ENCODE measurements around the gene NHLRC2.
A peak's percentile ranks its signal among the peaks of the same experiment; 100 is the strongest.
"Not testable (repeated sequence)": the region's sequence is repeated elsewhere in the genome, so short reads cannot be mapped to it uniquely, and the experiment has no call there.

Gene NHLRC2

DNA sequence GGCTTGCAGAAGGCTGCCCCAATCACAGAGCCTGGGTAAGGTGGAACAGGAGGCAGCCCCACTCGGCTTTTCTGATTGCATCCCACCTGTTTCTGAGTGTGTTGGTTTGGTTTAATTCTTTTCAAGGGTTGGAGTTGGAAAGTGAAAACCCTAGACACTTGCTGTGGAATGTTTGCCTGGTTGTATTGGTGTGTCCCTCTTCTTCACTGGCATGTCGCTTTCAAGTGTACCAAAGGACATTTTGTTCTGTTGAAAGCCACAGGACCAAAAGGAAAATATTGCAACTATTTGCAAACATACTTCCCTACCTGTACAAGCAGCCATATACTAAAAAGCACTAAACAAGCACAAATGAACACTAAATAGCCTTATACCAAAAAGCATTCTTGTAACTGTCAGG is 60.5 kb downstream of the NHLRC2 start:
- DNase-seq, result no peak

DNA sequence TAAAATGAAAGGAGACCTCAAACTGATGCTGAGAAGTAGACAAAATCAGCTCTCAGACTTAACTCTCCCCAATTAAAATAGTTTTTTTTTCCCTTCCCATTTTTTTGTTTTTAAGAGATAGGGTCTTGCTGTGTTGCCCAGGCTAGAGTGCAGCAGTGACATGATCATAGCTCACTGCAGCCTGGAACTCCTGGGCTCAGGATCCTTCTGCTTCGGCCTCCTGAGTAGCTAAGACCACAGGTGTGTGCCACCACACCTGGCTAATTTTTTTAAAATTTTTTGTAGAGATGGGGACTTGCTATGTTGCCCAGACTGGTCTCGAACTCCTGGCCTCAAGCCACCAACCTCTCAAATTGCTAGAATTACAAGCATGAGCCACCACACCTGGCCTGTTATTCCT is 61.1 kb downstream of the NHLRC2 start:
- no peak for DNase-seq

DNA sequence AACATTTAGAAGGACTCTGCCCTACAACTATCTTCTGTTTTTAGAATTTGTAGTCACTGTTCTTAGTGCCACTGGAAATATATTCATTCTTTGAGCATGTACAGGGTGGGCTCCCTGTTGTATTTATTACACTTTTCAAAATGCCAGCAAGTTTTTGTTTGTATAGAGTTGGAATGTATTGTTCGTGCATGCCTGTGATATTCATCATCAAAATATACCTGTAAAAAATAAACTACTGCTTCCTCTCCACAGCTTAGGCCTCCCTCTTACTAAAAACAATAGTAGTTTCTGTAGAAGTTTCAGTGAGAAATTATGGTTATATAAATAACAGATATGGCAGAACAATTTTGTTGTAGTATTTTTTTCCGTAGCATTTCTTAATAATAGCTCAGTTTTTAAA is 61.6 kb downstream of the NHLRC2 start:
- no peak for DNase-seq

- no peak for DNase-seq
These were observed 63.2 kb downstream of the NHLRC2 start for GRCh38 chr10:113917636-113918035.

DNA sequence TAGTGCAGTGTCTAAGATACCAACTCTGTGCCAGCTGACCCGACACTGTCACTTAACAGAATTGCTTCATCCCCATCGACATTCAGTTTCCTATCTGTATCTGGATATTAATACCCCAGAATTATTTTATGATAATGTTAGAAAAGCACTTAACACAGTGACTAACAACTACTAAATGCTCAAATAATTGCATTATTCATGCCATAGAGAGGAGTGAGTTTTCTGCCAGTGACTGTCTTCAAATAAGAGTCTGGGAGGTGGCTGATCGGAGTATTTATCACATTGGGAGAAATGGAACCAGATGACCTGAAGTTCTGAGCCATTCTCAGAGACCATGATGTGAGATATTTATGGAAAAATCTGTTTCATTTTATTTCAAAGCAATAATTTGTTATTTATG is 65.7 kb downstream of the NHLRC2 start:
- no peak for DNase-seq

GRCh38 chr10:113920875-113921274 is 66.4 kb downstream of the NHLRC2 start:
- DNase-seq, result no peak

DNA sequence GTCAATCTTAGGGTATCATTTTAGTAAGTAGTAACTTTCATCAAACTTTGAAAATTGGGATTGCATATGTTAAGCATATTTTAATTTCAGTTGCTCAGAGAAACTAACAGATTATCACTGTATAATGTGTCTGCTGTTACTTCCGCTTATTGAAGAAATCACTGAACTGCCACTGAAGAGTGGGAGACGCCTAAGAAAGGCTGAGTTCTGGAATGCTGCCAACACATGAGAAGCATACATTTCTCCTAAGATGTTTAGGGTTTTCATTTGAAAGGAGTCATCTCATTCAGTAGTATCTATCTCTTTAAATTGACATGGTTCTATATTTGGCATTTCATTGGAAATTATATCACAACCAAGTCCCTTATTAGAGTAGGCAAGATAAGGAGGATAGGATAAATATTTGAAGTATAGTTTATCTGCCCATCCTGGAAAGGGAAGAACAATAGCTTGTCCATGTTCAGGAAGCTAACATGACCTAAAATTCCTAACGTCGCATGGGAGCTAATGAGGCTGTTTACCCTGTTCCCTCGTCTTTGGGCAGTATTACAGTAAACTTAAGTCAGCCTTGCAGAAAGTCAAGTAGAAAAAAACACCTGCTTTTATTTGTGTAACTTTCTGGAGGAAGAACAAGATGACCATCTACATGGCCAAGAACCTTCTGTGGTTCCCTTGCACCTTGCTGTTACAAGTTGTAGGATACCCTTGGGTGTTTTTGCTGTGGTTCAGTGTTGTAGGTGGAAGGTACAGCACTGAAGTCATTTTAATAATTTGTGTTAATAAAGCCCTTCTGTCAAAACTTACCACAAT is 67.3 kb downstream of the NHLRC2 start:
- DNase-seq, result peak; percentile 12 to 20 (median 12)

DNA sequence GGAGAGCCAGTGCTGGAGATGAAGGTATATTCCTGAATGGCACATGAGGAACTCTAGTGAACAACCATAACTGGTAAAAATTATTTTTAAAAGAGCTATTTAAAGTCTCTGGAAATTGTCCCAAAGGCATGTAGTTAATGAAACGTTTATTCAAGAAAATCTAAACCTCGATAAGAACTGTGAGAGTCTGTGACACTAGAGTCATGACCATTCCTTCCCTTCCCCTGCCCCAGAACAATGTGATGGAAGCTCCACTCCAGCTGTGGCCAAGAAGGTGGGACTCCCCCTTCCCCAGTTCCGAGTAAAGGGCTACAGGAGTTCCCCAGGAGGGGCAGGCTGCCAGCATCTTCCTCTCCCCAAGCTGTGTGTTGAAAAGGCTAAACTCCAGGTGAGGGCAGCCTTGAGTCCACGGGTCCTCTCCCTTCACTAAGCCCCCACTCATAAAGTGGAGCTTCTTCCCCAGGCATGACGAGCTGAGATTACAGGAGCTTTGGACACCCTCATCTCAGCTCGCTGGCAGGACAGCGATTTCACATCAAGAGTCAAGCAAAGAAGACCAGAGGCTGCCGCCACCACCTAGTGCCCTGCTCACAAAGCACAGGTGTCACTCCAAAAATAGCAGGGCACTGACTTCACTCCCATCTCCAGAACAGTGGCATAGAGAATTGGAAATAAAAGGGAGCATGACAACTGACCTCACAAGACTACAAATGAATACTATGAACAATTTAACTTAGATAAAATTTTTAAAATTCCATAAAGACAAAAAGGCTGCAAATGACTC is 68.5 kb downstream of the NHLRC2 start:
- DNase-seq, result no peak

DNA sequence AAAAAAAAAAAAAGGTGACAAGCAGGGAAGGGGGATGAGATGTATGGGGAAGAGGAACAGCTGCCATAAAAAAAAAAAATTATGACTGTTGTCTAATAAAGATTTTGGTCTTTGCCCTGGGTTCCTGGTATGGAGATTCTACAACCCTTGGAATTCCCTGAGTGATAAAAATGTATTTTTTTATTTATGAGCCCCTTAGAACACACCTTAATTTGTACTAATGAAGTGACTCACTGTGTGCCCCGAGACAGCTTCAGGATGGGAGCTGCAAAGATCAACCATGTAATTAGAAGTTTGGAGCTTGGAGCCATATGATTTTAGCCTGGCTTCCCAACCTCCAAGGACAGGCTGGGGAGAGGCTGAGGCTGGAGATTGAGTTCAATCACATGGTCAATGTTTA is 69.7 kb downstream of the NHLRC2 start:
- no peak for DNase-seq

DNA sequence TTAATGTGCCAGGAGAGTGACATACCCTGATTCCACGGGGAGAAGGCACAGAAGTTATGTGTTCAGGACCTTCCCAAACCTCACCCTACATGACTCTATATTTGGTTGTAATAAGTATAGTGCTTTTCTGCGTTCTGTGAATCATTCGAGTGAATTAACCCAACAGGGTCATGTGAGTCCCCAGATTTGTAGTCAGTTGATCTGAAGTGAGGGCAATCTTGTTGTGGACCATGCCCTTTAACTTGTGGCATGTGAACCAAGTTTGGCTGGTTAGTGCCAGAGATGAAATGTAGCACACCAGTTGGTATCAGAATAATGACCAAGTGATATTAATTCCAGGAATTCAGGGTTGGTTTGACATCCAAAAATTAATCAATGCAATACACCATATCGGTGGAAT is 70.2 kb downstream of the NHLRC2 start:
- DNase-seq, result no peak

DNA sequence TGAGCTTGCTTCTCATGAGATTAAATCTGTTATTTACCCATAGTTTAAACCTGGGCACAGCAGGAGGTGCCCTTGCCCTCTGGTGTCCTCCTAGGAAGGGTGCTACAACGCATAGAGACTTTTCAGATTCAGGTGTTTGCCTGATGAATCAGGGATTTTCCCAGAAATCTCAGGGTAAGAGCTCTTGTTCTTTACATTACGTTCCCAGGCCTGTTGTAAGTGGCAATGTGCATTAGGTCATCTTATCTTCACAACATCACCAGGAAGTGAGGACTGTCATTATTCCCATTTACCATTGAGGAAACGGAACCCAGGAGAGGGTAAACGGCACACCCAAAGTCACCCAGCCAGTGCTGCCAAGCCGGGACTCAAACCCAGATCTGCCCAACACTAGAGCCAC is 73.0 kb downstream of the NHLRC2 start:
- DNase-seq, result no peak

DNA sequence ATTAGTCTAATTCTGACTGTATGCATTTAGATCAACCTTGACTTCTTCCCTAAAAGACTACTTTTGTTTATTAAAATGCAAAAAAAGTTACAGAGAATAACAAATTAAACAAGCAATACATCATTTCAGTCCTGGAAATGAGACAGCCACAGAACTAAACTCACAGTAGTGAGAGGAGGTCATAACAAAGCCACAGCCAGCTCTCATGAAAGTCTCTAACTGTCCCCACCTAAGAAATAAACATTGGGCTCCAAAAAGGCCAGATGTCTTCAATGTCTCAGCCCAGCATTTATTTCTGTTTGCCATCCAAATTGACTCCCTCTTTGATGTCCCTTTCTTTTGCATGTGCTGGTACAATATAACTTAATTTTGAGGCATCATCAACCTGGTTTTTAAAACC is 74.4 kb downstream of the NHLRC2 start:
- no peak for DNase-seq

GRCh38 chr10:113929522-113929921 is 75.1 kb downstream of the NHLRC2 start:
- no peak for DNase-seq

DNA sequence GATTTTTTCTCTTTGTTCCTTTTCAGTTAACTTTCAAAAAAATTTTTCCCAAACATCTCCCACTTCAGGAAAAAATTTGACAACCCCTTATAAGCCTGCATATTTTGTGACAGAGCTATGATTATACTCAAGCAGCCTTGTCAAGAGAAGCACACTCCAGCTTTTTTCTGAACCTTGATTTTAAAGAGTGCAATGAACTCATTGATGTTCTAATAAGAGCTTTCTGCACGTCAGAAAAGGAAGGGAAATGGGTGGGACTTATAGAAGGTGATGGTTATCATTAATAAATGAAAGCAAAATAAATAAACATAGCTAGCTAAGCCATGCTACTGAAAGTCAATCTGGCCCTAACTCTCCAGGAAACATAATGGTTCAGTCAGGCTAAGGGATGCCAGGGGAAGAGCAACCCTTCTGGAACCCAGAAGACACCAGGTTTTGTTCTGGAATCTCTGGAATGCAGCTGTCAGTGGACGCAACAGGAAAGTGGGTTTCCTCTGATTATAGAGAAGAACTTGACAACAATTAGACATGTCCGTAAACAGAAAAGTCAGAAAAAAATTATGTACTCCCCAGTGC is 76.1 kb downstream of the NHLRC2 start:
- DNase-seq, result no peak

- no peak for DNase-seq
These were observed 78.4 kb downstream of the NHLRC2 start for GRCh38 chr10:113932854-113933253.

DNA sequence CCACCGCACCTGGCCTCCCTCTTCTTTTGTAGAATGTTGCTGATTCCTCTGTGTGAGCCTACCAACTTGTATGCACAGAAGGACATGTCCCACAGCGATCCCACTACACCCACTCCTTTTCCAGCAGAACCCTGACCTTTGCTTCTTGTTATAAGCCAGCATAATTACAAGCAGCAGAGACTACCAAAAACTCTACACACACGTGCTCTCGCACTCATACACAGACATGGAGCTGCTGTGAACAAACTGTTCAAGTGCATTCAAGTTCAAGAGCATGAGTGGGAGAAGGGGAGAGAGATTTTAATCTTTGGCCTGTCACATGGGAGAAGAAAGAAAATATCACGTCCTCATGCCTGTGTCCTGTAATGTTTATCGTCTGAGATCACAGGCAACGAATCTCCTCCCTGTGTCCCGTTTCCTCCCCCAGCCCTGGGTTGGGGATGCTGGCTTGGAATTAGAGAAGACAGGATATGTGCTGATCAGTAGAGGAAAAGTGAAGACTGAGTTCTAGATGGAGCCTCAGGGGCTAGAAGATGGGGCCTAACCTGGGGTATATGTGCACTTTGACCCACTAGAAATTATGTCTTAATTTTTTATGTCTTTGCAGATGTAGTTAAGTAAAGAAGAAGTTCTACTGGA is 79.6 kb downstream of the NHLRC2 start:
- no peak for DNase-seq

DNA sequence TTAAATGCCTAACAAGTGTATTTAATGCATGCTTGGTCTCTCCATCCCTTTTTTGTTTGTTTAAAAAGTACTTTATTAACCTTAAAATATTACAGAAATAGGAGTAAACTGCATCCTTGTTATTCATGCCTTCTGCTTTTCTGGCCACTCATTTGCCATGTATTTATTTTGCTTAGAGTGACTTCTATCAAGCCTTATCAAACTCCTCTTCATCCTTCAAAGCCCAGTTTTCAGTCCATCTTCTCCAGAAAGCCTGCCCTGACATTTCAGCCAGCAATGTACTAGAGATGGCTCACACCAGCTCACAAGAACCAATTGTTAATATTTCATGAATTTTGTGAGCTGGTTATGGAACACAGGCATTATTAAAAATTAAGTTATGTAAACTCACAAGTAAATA is 82.8 kb downstream of the NHLRC2 start:
- no peak for DNase-seq

GRCh38 chr10:113937756-113938155 is 83.3 kb downstream of the NHLRC2 start:
- no peak for DNase-seq

GRCh38 chr10:113939212-113939860 is 84.9 kb downstream of the NHLRC2 start:
- no peak for DNase-seq

DNA sequence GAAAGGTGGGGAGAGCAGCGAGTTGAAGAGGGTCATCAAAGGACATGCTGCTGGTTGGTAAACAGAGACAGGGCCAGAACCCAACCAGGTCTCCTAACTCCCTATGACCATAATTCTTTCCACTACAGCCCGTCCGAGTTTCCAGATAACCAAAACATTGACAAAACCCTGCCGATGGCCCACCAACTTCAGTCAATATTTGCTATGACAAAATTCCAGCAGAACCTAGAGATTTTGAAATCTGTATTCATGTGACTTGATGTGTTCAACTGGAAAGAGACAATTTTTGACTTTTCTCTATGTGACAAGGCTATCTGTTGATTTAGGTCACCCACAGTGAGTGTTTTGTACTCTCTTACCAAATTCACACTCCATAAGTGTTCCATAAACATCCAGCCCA is 86.7 kb downstream of the NHLRC2 start:
- no peak for DNase-seq

DNA sequence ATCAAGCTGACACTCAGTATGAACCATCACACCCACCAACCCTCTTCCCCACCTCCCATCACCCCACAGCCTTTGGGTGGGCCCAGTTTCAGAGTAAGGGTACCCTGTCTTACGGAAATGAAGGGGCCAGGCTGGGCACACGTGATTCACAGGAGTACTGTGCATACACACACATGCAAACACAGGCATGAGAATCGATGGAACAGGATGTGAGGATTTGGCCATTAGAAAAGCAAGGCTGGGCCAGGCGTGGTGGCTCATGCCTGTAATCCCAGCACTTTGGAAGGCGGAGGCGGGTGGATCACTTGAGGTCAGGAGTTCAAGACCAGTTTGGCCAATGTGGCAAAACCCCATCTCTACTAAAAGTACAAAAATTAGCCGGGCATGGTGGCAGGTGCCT is 88.7 kb downstream of the NHLRC2 start:
- DNase-seq, result not testable (repeated sequence)

GRCh38 chr10:113945075-113945686 is 90.7 kb downstream of the NHLRC2 start:
- DNase-seq, result no peak

DNA sequence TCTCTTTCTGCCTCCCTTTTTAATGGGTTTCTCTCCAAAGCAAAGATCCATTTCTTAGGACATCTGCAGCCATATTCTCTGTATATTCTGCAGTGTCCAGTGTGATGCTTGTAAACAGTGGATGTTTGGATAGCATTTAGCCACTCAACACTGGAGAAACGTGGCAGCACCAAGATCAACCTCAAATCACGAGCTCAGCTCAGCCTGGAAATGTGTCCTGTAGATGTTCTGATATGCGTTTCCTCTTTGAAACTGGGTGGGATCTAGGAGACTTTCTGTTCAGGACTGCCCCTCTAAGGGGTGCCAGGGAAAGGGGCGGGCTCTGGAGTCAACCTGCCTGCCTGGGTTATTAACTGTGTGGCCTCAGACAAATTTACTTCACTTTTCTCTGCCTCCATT is 91.2 kb downstream of the NHLRC2 start:
- DNase-seq, result no peak
